LHCN-M2 (cell line): Measurements from ENCODE around the gene FAM107B. TPM values are rescaled to one million over a fixed set of nuclear protein-coding genes. Genes with fewer than 3 reads are reported as not detected.
"Not testable (repeated sequence)": the region's sequence is repeated elsewhere in the genome, so short reads cannot be mapped to it uniquely, and the experiment has no call there.

Experiments used
- DNase-seq: peaks from one replicate; pipeline ENCODE4 v3.0.0-alpha.2; 2012; ENCODE audit warnings: low read depth
- total RNA-seq: library from RNA; depleted of rRNA; stranded (reverse); fragments of >200 nt; gene quantifications from 2 replicates; pipeline ENCODE4 v1.2.3, GENCODE V29; 2014

The FAM107B gene
- total RNA-seq, 1 experiment from 2014 or later, result 8.6 TPM

DNA sequence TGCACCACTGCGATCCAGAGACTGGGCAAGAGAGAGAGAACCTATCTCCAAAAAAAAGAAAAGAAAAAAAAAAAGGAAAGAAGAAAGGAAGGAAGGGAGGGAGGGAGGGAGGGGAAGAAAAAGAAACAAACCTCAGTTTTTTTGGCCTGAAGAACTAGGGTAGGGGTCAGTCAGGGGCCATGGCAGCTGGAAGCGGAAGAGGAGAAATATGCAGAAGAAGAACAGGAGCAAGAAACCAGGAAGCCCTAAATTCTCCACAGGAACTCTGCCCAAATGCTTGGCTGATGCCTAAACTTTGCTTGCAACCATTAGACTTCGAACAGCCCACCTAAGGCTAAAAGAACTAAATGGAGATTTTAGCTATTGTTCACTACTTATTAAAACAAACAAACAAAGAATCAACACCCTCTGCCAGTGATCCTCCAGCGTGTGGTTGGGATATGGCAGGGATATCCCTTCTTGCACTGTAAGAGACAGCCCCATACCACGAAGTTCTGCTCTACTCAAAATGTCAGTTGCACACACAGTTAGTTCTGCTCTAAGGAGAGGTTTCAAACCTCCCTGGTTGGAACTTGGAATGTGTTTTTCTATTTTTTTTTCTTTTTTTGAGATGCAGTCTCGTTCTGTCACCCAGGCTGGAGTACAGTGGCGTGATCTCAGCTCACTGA lies 139.5 kb downstream of the FAM107B start:
- no peak for DNase-seq

- DNase-seq, result not testable (repeated sequence)
These were observed 140.1 kb downstream of the FAM107B start for GRCh38 chr10:14634572-14634971.

DNA sequence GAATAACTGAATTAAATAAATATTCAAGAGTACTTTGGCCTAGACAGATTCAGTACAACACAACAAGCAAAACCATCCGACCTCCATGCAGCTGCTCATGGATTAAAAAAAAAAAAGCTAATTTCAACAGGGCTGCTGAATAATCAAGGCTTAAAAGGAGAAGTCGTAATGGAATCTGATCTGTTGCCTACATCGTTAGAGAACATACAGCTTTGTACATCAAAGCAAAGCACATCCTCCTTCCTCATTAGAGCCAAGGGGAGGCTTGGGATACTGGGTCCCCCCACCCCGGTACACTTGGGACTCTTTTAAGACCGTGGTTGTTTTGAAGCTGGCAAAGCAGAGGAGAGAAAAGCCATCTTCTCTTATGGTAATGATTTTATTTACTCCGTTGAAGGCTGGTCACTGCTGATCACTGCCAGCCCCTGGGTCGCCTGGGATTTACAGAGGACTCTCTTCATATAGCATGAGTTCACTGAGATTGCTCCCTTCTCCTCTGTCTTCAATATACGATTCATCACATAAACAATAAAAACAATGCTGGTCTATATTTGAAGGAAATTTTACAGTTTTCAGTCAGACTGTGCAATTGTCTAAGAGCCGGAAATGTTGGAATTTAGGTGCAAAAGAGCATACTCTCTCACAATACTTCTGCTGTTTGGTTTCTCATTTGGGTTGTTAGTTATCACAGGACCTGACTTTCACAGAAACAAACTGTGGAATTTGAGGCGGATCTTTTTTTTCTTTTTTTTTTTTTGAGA lies 148.8 kb downstream of the FAM107B start:
- no peak for DNase-seq

DNA sequence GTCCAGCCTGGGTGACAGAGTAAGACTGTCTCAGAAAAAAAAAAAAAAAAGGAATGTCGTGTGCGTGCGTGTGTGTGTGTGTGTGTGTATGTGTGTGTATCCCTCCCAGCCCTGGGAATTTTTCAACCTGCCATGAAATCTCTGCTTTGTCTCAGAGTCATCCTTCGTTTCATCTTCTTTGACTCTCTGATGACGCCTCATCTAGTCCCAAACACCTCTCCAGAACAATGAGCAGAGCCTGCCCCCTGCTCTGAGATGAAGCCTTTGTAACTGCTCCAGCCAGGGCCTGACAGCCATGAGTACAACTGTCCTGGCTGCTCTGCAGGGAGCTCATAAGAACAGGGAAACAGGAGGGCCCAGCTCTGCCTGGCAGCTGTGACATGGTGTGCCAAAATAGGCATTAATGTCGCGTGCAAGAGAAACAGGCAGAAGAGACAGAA lies 149.5 kb downstream of the FAM107B start:
- peak; percentile 50 for DNase-seq

DNA sequence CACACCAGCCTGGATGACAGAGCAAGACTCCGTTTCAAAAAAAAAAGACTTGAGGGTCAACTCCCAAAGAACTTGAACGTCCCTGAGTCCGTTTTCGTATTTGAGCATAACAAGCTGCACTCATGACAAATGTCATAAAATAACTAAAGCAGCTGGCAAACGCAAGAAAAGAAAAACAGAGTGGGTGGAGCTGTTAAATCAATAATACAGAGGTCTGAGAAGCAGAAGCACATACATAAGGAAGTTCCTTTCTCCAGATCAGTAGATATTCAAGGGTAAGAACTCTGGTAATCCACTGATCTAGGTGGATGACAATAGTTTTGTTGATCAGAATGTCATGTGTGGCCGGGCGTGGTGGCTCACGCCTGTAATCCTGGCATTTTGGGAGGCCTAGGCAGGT lies 150.1 kb downstream of the FAM107B start:
- no peak for DNase-seq

DNA sequence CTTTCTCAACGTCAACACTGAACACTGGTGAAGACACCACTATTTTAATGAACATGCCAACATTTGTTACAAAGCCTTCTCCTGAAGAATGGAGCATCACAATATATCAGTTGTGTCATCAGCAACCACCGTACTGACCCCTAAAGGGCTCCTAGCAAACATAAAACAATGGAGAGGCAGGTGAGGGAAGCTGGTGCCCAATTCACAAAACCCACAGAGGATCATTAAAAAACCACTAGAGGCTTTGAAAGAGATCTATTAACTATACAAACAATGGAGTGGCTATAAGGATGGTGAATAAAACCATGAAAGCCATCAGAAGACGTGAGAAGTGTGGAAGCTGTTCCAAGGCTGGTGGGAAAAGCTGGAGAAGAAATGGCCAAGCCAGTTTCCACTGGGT lies 150.8 kb downstream of the FAM107B start:
- DNase-seq, result no peak

DNA sequence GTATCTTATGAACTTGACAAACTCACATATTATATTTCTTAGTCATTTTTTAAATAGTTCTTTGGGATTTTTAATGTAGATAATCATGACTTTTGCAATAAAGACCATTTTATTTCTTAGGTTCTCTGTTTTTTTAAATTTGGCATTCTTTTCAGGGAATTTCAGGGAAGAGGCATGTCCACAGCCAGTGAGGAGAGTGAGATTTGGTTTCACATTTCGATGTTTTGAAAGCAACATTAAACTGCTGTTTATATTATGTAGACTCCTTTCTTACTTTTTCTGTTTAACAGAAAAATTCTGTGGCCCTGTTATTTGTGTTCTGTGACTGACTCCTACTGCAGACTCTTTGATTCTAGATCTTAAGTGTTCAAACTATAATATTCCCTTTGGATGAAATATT lies 153.7 kb downstream of the FAM107B start:
- no peak for DNase-seq

- no peak for DNase-seq
These were observed 156.0 kb downstream of the FAM107B start for GRCh38 chr10:14618674-14619073.

GRCh38 chr10:14617852-14618251 lies 156.8 kb downstream of the FAM107B start:
- peak; percentile 66 for DNase-seq

- DNase-seq, result no peak
These were observed 157.6 kb downstream of the FAM107B start for GRCh38 chr10:14616955-14617730.

- DNase-seq, result no peak
These were observed 158.2 kb downstream of the FAM107B start for GRCh38 chr10:14616465-14616864.

- DNase-seq, result no peak
These were observed 161.1 kb downstream of the FAM107B start for GRCh38 chr10:14613588-14613920.

GRCh38 chr10:14612873-14613587 lies 161.7 kb downstream of the FAM107B start:
- DNase-seq, result no peak

- no peak for DNase-seq
These were observed 162.6 kb downstream of the FAM107B start for GRCh38 chr10:14611968-14612693.

DNA sequence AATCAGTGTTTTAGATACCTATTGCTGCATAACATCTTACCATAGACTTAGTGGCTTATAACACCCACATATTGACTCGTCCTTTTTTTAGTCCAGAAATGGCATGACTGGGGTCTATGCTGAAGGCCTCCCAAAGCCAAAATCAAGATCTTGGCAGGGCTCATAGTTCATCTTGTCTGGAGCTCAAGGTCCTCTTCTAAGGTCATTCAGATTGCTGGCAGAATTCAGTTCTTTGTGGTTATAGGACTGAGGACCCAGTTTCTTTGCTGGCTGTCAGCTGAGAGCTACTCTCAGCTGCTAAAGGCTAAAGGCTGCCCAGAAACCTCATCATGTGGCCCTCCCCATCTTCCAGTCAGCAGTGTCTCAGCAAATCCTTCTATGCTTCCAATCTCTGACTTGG lies 165.5 kb downstream of the FAM107B start:
- no peak for DNase-seq

GRCh38 chr10:14608381-14609001 lies 166.2 kb downstream of the FAM107B start:
- peak; percentile 82 for DNase-seq

DNA sequence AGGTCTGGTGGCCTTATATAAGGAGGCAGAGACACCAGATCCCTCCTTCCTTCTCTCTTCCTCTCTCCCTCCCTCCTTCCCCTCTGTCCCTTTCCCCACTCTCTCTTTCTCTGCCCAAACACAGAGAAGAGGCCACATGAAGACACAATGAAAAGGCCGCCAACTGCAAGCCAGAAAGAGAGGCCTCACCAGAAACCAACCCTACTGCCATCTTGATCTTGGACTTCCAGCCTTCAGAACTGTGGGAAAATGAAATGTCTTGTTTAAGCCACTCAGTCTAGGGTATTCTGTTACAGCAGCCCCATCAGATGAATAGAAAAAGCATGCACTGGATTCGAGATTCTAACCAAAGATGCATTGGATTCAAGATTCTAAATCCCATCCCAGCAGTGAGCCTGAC lies 168.1 kb downstream of the FAM107B start:
- no peak for DNase-seq

- peak; percentile 66 for DNase-seq
These were observed 169.3 kb downstream of the FAM107B start for GRCh38 chr10:14605231-14605925.

GRCh38 chr10:14604181-14605142 lies 170.2 kb downstream of the FAM107B start:
- DNase-seq, result peak; percentile 66
